Neural crest cell (in vitro differentiated cells): ENCODE results near the gene GFRA3. TPM values are rescaled to one million over a fixed set of nuclear protein-coding genes. Genes with fewer than 3 reads are reported as not detected.
A peak's percentile ranks its signal among the peaks of the same experiment; 100 is the strongest.

ENCODE experiments used
- DNase-seq: peaks from one replicate; pipeline ENCODE4 v3.0.0; 2021; ENCODE audit warnings: low read depth, mixed read lengths, low spot score
- H3K27ac Mint-ChIP-seq: one replicate; pipeline ENCODE4 v1.8.0; 2021; ENCODE audit warnings: mild to moderate bottlenecking, mixed read lengths; ENCODE audit not compliant: unreplicated experiment
- H3K27me3 Mint-ChIP-seq: 2 replicates; pipeline ENCODE4 v1.8.0; 2021; ENCODE audit warnings: low read depth, mild to moderate bottlenecking, mixed read lengths
- H3K36me3 Mint-ChIP-seq: 2 replicates; pipeline ENCODE4 v1.8.0; 2021; ENCODE audit warnings: low read depth, mild to moderate bottlenecking, mixed read lengths
- H3K4me1 Mint-ChIP-seq: 2 replicates; pipeline ENCODE4 v1.8.0; 2021; ENCODE audit warnings: mixed read lengths
- H3K4me3 Mint-ChIP-seq: one replicate; pipeline ENCODE4 v1.8.0; 2021; ENCODE audit warnings: mild to moderate bottlenecking, mixed read lengths
- H3K9me3 Mint-ChIP-seq: 2 replicates; pipeline ENCODE4 v1.8.0; 2021; ENCODE audit warnings: mixed read lengths
- total RNA-seq: library from RNA; stranded (reverse); gene quantifications from 2 replicates; pipeline ENCODE4 v1.2.1, GENCODE V29; 2021
- TF ChIP-seq, protein P1 (sequence below): fragments of 200-600 bp; sonication (generic); conservative IDR thresholded peaks from 2 replicates; pipeline ENCODE4 v1.5.0; 2021; ENCODE audit warnings: antibody characterized with exemption, mild to moderate bottlenecking

The GFRA3 gene
- total RNA-seq, 1 donor from 2014 or later, result 8.5 TPM

GRCh38 chr5:138246334-138246733 lies 28.1 kb downstream of the GFRA3 start:
- Mint-ChIP-seq H3K4me1 (peaks cover 52% of the 10 kb centered on the region), H3K27me3 (peaks cover 7% of the 10 kb centered on the region), H3K36me3 (no peaks in the 10 kb centered on the region), H3K4me3 (peak overlapping the region; percentile 8), H3K27ac (peak overlapping the region; percentile 48), H3K9me3 (no peaks in the 10 kb centered on the region)
- TF ChIP-seq, protein P1, sequence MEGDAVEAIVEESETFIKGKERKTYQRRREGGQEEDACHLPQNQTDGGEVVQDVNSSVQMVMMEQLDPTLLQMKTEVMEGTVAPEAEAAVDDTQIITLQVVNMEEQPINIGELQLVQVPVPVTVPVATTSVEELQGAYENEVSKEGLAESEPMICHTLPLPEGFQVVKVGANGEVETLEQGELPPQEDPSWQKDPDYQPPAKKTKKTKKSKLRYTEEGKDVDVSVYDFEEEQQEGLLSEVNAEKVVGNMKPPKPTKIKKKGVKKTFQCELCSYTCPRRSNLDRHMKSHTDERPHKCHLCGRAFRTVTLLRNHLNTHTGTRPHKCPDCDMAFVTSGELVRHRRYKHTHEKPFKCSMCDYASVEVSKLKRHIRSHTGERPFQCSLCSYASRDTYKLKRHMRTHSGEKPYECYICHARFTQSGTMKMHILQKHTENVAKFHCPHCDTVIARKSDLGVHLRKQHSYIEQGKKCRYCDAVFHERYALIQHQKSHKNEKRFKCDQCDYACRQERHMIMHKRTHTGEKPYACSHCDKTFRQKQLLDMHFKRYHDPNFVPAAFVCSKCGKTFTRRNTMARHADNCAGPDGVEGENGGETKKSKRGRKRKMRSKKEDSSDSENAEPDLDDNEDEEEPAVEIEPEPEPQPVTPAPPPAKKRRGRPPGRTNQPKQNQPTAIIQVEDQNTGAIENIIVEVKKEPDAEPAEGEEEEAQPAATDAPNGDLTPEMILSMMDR, result no peak
- no peak for DNase-seq

- H3K36me3 Mint-ChIP-seq, result no peaks in the 10 kb centered on the region
- peaks cover 56% of the 10 kb centered on the region for H3K4me1 Mint-ChIP-seq
- TF ChIP-seq, protein P1, result no peak
- H3K27ac Mint-ChIP-seq, result peak overlapping the region; percentile 90
- peaks cover 10% of the 10 kb centered on the region for H3K27me3 Mint-ChIP-seq
- peak; percentile 73 for DNase-seq
- H3K9me3 Mint-ChIP-seq, result no peaks in the 10 kb centered on the region
- H3K4me3 Mint-ChIP-seq, result peak overlapping the region; percentile 45
Observed at GRCh38 chr5:138245717-138246116, 28.7 kb downstream of the GFRA3 start.

DNA sequence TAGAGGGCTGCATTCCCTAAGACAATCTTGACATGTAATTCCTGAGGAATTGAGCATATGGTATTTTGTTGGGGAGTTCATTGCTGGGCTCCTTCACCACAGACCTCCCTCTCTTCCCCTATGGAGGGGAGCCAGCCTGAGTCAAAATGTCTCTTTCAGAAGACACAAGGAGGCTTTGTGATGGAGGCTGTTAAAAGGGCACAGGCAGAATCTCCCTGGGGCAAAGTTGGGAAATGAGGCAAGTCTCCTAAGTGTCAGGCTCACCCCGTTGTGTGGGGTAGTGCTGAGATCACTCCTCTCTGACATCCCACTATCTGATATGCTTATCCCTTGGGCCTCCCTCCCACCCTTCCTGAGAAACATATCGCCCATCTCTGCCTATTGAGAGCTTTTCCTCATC lies 30.6 kb downstream of the GFRA3 start:
- Mint-ChIP-seq H3K4me1 (peaks cover 54% of the 10 kb centered on the region), H3K36me3 (no peaks in the 10 kb centered on the region), H3K27me3 (peaks cover 10% of the 10 kb centered on the region), H3K9me3 (no peaks in the 10 kb centered on the region), H3K4me3 (peak overlapping the region; percentile 82), H3K27ac (peak overlapping the region; percentile 94)
- DNase-seq, result peak; percentile 41
- TF ChIP-seq, protein P1, result no peak

DNA sequence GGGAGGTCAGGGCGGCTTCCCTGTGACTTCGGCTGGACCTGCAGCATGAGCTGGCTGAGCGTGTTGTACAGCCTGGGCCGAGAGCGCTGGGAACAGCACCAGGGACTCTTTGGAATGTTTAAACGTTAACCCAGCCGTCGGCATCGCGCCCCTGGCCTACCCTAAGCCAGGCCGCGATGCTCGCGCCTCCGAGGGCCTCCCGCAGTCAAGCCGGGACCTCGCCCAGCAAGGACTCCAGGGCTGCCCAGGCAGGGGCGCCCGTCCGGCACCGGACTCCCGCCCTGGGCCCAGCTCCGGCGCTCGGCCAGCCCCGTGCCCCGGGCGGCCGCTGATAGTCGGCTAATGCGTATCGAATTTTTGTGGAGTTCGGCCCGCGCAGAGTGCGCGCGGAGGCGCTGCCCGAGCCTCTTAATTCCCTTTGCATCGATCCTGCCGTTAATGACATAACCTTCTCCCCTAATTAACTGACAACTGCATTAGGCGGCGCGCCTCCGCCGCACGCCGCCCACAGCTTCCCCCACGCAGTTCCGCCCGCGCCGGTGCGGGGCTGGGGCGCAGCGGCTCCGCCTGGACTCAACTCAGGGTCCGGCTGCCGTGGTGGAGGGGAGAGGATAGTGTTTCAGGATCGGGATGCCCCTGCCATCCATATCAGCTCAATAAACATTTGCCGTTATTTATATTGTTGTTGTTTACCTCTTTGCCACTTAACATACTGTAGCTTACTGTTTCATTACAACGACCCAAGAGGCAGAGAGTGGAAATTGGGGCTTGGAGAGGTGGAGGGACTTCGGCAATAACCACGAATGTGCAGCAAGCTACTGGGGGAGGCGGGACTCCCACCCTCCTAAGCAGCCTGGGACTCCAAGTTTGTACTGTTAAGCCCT lies 32.5 kb downstream of the GFRA3 start:
- H3K9me3 Mint-ChIP-seq, result no peaks in the 10 kb centered on the region
- DNase-seq, result peak; percentile 33
- H3K4me1 Mint-ChIP-seq, result peaks cover 53% of the 10 kb centered on the region
- H3K27ac Mint-ChIP-seq, result peak overlapping the region; percentile 69
- no peaks in the 10 kb centered on the region for H3K36me3 Mint-ChIP-seq
- peaks cover 10% of the 10 kb centered on the region for H3K27me3 Mint-ChIP-seq
- H3K4me3 Mint-ChIP-seq, result peak overlapping the region; percentile 68
- TF ChIP-seq, protein P1, result no peak

DNA sequence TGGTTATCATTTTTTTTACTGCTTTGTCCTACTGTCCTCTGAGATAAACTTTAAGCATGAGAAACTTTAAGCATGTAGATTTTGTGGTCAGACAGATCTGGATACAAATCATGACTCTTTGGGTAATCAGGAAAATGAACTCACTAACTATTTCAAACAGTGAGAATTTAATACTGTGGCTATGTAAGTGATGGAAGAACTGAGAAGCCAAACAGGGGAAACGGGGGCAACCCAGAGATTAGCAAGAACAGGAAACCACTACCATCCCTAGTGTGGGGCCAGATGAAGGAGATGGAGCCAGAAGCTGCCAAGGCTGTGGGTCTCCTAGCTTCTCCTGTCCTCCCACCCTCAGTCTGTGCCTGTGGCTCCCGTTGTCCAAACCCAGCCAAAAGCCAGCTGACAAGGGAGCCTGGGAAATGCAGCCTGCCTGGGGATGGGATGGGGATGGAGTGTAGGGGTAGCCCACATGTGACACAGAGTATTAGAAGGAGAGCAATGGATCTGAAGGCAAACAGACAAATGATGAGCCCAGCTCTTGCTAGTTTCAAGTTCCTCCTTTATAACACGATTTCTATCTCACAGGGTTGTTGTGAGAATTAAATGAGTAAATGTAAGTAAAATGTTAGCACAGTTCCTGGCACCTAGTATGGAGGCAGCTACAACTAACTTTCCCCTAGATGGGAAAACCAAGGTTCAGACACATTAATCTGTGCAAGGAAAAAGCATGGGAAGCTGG lies 33.6 kb downstream of the GFRA3 start:
- Mint-ChIP-seq H3K27me3 (peaks cover 10% of the 10 kb centered on the region), H3K36me3 (no peaks in the 10 kb centered on the region), H3K27ac (no peak overlapping the region), H3K4me1 (peaks cover 43% of the 10 kb centered on the region), H3K4me3 (peak overlapping the region; percentile 68), H3K9me3 (no peaks in the 10 kb centered on the region)
- TF ChIP-seq, protein P1, result no peak
- DNase-seq, result no peak
